HG02642 (cell line): ENCODE measurements around the gene CDC45.
"Not testable (repeated sequence)": the region's sequence is repeated elsewhere in the genome, so short reads cannot be mapped to it uniquely, and the experiment has no call there.

ENCODE experiments used
- ATAC-seq: cut with Tn5 transposase; IDR thresholded peaks from one replicate; pipeline ENCODE4 v1.9.1; 2021; ENCODE audit warnings: mild to moderate bottlenecking; ENCODE audit not compliant: unreplicated experiment, poor library complexity

The CDC45 gene

GRCh38 chr22:19525116-19525660 is 45.5 kb downstream of the CDC45 start:
- no peak for ATAC-seq

GRCh38 chr22:19525666-19526065 is 45.9 kb downstream of the CDC45 start:
- ATAC-seq = no peak

- ATAC-seq = no peak
Measured at GRCh38 chr22:19526076-19526701, 46.5 kb downstream of the CDC45 start.

- ATAC-seq = no peak
Measured at GRCh38 chr22:19526702-19527111, 47.0 kb downstream of the CDC45 start.

GRCh38 chr22:19527321-19527721 is 47.6 kb downstream of the CDC45 start:
- ATAC-seq = no peak

GRCh38 chr22:19527861-19528417 is 48.2 kb downstream of the CDC45 start:
- ATAC-seq = no peak

GRCh38 chr22:19529811-19530210 is 50.1 kb downstream of the CDC45 start:
- no peak for ATAC-seq

- ATAC-seq = no peak
Measured at GRCh38 chr22:19530751-19531150, 51.0 kb downstream of the CDC45 start.

GRCh38 chr22:19531327-19531726 is 51.6 kb downstream of the CDC45 start:
- ATAC-seq = not testable (repeated sequence)

- no peak for ATAC-seq
Measured at GRCh38 chr22:19533049-19533626, 53.4 kb downstream of the CDC45 start.

- no peak for ATAC-seq
Measured at GRCh38 chr22:19533857-19534256, 54.1 kb downstream of the CDC45 start.

GRCh38 chr22:19535001-19535400 is 55.3 kb downstream of the CDC45 start:
- ATAC-seq = no peak

GRCh38 chr22:19536564-19536963 is 56.8 kb downstream of the CDC45 start:
- no peak for ATAC-seq

GRCh38 chr22:19537941-19538488 is 58.3 kb downstream of the CDC45 start:
- no peak for ATAC-seq

- ATAC-seq = no peak
Measured at GRCh38 chr22:19540394-19540793, 60.7 kb downstream of the CDC45 start.

GRCh38 chr22:19543970-19544708 is 64.4 kb downstream of the CDC45 start:
- ATAC-seq = no peak

- no peak for ATAC-seq
Measured at GRCh38 chr22:19545935-19546207, 66.2 kb downstream of the CDC45 start.

- no peak for ATAC-seq
Measured at GRCh38 chr22:19546680-19547079, 67.0 kb downstream of the CDC45 start.

- no peak for ATAC-seq
Measured at GRCh38 chr22:19547620-19548019, 67.9 kb downstream of the CDC45 start.

- not testable (repeated sequence) for ATAC-seq
Measured at GRCh38 chr22:19548427-19548826, 68.7 kb downstream of the CDC45 start.

GRCh38 chr22:19548964-19549363 is 69.2 kb downstream of the CDC45 start:
- no peak for ATAC-seq
